Ishikawa (cell line): ENCODE data around the gene PRKAG1.

Experiments used
- EGR1 ChIP-seq: IDR thresholded peaks from 2 replicates; pipeline ENCODE4 v1.6.1; 2012
- RAD21 ChIP-seq: IDR thresholded peaks from 2 replicates; pipeline ENCODE4 v1.6.1; 2012; ENCODE audit warnings: low read depth
- TAF1 ChIP-seq: IDR thresholded peaks from 2 replicates; pipeline ENCODE4 v1.6.1; 2012; ENCODE audit warnings: low read depth, mild to moderate bottlenecking
- TF ChIP-seq, protein P1 (sequence below): IDR thresholded peaks from 2 replicates; pipeline ENCODE4 v1.6.1; 2012

DNA sequence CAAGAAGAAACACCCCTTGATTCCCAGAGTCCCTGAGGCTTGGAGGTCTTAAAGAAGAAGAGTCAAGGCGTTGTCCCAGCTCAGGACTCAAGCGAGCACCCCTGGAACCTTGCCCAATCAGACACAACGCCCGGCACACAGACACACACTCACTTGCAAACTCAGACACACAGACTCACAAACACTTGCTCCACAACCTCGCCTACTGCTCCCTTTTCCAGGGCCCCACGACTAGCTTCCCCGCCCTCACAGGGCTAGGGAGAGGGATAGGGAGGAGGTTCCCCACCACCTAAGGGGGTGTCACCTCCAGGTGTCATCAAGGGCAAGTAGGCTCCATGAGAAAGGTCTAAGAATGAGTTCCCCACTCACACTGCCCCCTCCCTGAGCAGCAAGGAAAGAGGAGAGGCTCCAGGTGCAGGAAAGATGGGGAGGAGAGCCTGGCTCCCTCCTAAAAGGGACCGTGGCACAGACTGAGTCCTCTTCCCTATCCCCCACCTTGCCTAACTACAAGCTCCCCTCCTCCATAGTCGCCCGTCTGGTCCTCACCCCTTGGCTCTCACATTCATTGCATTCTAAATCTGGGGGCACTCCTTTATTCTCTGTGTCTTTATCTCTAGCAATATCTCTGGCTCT is 47.8 kb downstream of the PRKAG1 start:
- TF ChIP-seq RAD21 (no peak), TAF1 (no peak), EGR1 (no peak)
- TF ChIP-seq, protein P1, sequence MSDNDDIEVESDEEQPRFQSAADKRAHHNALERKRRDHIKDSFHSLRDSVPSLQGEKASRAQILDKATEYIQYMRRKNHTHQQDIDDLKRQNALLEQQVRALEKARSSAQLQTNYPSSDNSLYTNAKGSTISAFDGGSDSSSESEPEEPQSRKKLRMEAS, result no peak
